NCI-H345 (cell line): Measurements from ENCODE around the gene TM4SF1.
A peak's percentile ranks its signal among the peaks of the same experiment; 100 is the strongest.

ENCODE experiments used
- DNase-seq: peaks from one replicate; lab custom pipeline; 2025; lab: John Stamatoyannopoulos, UW

TM4SF1 gene

GRCh38 chr3:149377408-149378364 is at the start of gene TM4SF1:
TSS of gene TM4SF1 (minus strand) at chr3:149377649. CDS start at chr3:149377547, 102 bp downstream.
- DNase-seq, result peak; percentile 23

GRCh38 chr3:149426325-149426724 is 48.9 kb upstream of the TM4SF1 start:
- no peak for DNase-seq

GRCh38 chr3:149424918-149425317 is 47.5 kb upstream of the TM4SF1 start:
- no peak for DNase-seq

GRCh38 chr3:149421764-149422163 is 44.3 kb upstream of the TM4SF1 start:
- DNase-seq, result no peak

GRCh38 chr3:149419816-149420215 is 42.4 kb upstream of the TM4SF1 start:
- DNase-seq, result no peak

GRCh38 chr3:149417727-149418126 is 40.3 kb upstream of the TM4SF1 start:
- no peak for DNase-seq

- DNase-seq, result no peak
Measured at GRCh38 chr3:149417174-149417573, 39.7 kb upstream of the TM4SF1 start.

GRCh38 chr3:149415484-149415883 is 38.0 kb upstream of the TM4SF1 start:
- DNase-seq, result no peak

GRCh38 chr3:149414557-149415231 is 37.2 kb upstream of the TM4SF1 start:
- DNase-seq, result no peak

GRCh38 chr3:149411583-149411982 is 34.1 kb upstream of the TM4SF1 start:
- DNase-seq, result no peak

GRCh38 chr3:149409351-149409750 is 31.9 kb upstream of the TM4SF1 start:
- DNase-seq, result no peak

- no peak for DNase-seq
Measured at GRCh38 chr3:149407898-149408297, 30.4 kb upstream of the TM4SF1 start.

- no peak for DNase-seq
Measured at GRCh38 chr3:149406244-149406752, 28.8 kb upstream of the TM4SF1 start.

- peak; percentile 45 for DNase-seq
Measured at GRCh38 chr3:149403443-149403842, 26.0 kb upstream of the TM4SF1 start.

- no peak for DNase-seq
Measured at GRCh38 chr3:149402481-149402880, 25.0 kb upstream of the TM4SF1 start.

GRCh38 chr3:149401926-149402310 is 24.5 kb upstream of the TM4SF1 start:
- DNase-seq, result no peak

- DNase-seq, result peak; percentile 12
Measured at GRCh38 chr3:149401212-149401925, 23.9 kb upstream of the TM4SF1 start.

GRCh38 chr3:149400645-149401044 is 23.2 kb upstream of the TM4SF1 start:
- DNase-seq, result no peak

GRCh38 chr3:149398296-149398695 is 20.8 kb upstream of the TM4SF1 start:
- no peak for DNase-seq

GRCh38 chr3:149397528-149397927 is 20.1 kb upstream of the TM4SF1 start:
- no peak for DNase-seq

- DNase-seq, result no peak
Measured at GRCh38 chr3:149396476-149396875, 19.0 kb upstream of the TM4SF1 start.
